Fibroblast of villous mesenchyme (primary cell): Measurements from ENCODE around the gene C22orf39. TPM values are rescaled to one million over a fixed set of nuclear protein-coding genes. Genes with fewer than 3 reads are reported as not detected.

ENCODE experiments used
- DNase-seq: peaks from one replicate; pipeline ENCODE4 v3.0.0-alpha.2; 2010; ENCODE audit warnings: low read depth
- H3K4me3 ChIP-seq: 2 replicates; pipeline ENCODE4 v1.5.1; 2011; ENCODE audit warnings: low read depth, mild to moderate bottlenecking, low read length
- total RNA-seq: library from RNA; depleted of rRNA; stranded (reverse); fragments of >200 nt; gene quantifications from 2 replicates; pipeline ENCODE4 v1.2.3, GENCODE V29; 2012
- TF ChIP-seq, protein P1 (sequence below): IDR thresholded peaks from 2 replicates; pipeline ENCODE4 v1.5.1; 2012; ENCODE audit warnings: low read depth, mild to moderate bottlenecking, low read length; ENCODE audit not compliant: insufficient read depth

C22orf39 gene
- total RNA-seq, 1 donor: 12.5 TPM

- TF ChIP-seq, protein P1, sequence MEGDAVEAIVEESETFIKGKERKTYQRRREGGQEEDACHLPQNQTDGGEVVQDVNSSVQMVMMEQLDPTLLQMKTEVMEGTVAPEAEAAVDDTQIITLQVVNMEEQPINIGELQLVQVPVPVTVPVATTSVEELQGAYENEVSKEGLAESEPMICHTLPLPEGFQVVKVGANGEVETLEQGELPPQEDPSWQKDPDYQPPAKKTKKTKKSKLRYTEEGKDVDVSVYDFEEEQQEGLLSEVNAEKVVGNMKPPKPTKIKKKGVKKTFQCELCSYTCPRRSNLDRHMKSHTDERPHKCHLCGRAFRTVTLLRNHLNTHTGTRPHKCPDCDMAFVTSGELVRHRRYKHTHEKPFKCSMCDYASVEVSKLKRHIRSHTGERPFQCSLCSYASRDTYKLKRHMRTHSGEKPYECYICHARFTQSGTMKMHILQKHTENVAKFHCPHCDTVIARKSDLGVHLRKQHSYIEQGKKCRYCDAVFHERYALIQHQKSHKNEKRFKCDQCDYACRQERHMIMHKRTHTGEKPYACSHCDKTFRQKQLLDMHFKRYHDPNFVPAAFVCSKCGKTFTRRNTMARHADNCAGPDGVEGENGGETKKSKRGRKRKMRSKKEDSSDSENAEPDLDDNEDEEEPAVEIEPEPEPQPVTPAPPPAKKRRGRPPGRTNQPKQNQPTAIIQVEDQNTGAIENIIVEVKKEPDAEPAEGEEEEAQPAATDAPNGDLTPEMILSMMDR: no peak
- no peak for DNase-seq
- H3K4me3 ChIP-seq: peak overlapping the region; percentile 93
These were observed 33.3 kb upstream of the C22orf39 start for GRCh38 chr22:19480789-19481188.

GRCh38 chr22:19480173-19480568 is 32.7 kb upstream of the C22orf39 start:
- DNase-seq: no peak
- H3K4me3 ChIP-seq: peak overlapping the region; percentile 93
- TF ChIP-seq, protein P1: no peak

GRCh38 chr22:19479355-19480172 is 32.1 kb upstream of the C22orf39 start, which contains the start of gene CDC45:
CDC45 (plus strand) TSS chr22:19479920; CDS start chr22:19479969, 49 bp downstream.
- DNase-seq: peak; percentile 99
- peak within 1 kb of the TSS; percentile 93 for H3K4me3 ChIP-seq
- TF ChIP-seq, protein P1: no peak

GRCh38 chr22:19478901-19479354 is 31.4 kb upstream of the C22orf39 start, which contains the start of gene UFD1:
UFD1 (minus strand) TSS chr22:19479193; CDS start chr22:19479085, 108 bp downstream.
- TF ChIP-seq, protein P1: no peak
- peak; percentile 93 for DNase-seq
- peak within 1 kb of the TSS; percentile 93 for H3K4me3 ChIP-seq

GRCh38 chr22:19478045-19478900 is 30.8 kb upstream of the C22orf39 start:
- TF ChIP-seq, protein P1: no peak
- peak overlapping the region; percentile 93 for H3K4me3 ChIP-seq
- DNase-seq: peak; percentile 14

DNA sequence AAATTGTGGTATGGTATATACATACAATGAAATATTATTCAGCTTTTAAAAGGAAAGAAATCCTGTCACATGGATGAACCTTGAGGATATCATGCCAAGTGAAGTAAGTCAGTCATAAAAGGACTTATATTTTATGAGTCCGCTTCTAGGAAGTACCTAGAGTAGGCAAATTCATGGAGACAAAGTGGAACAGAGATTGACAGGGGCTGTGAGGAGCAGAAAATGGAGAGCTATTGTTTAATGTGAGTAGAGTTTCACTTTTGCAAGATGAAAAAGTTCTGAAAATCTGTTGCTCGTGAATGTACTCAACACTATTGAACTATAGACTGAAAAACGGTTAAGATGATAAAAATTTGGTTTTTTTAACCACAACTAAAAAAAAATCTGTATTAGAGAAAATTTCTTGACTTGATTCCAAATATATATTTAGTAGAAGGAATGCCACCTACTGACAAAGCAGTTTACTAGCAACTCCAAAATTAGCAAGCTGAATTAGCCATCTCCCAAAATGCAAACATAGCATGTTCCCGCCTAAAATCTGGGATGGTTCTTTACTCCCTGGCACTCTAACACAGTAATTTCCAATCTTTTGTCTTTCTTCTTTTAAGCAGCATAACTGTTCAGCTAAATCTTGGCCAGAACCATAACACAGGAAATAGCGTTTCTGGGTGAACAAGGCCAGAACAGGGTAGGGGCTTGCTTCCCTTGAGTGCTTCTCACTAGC is 30.0 kb upstream of the C22orf39 start:
- H3K4me3 ChIP-seq: peak overlapping the region; percentile 93
- TF ChIP-seq, protein P1: peak; percentile 6
- DNase-seq: no peak
